Body of pancreas (tissue), 4 donors: ENCODE measurements around the gene DNAAF9.

Experiments used
- CTCF ChIP-seq, 7 experiments: fragments of 450-650 bp in 4 of 7; fragments of 200-600 bp in 3 of 7; sonication (generic) in 3 of 7; IDR thresholded peaks; one replicate each; pipeline ENCODE4 v1.5.1; 2016 to 2019; ENCODE audit warnings: antibody characterized with exemption in 7 of 7
- POLR2A ChIP-seq, 3 donors: fragments of 450-650 bp; IDR thresholded peaks; one replicate each; pipeline ENCODE4 v1.6.1; 2016; ENCODE audit warnings: antibody characterized with exemption in 3 of 3, mild to moderate bottlenecking in 2 of 3

GRCh38 chr20:3423126-3423525 is 15.7 kb upstream of the DNAAF9 start:
- TF ChIP-seq POLR2A (IDR thresholded peaks at IDR 0.05), result no peak
- TF ChIP-seq CTCF (IDR thresholded peaks at IDR 0.05), result no peak
